Astrocyte (in vitro differentiated cells and primary cell): ENCODE results near the gene EXOC6B.

Experiments used
- CTCF ChIP-seq: IDR thresholded peaks from 2 replicates; pipeline ENCODE4 v1.5.1; 2011; ENCODE audit warnings: low read depth, mild to moderate bottlenecking, inconsistent platforms, low read length, moderate library complexity; ENCODE audit not compliant: insufficient read depth
- EZH2 ChIP-seq: IDR thresholded peaks from 2 replicates; pipeline ENCODE4 v1.6.1; 2012; ENCODE audit warnings: mild to moderate bottlenecking, low read length, inconsistent platforms; ENCODE audit not compliant: insufficient read depth

GRCh38 chr2:72604468-72604867 is 221.4 kb downstream of the EXOC6B start:
- TF ChIP-seq CTCF (no peak), EZH2 (no peak)
